Keratinocyte (primary cell): ENCODE results near the gene HDGFL3. TPM values are rescaled to one million over a fixed set of nuclear protein-coding genes. Genes with fewer than 3 reads are reported as not detected.

ENCODE experiments used
- DNase-seq: peaks from one replicate; pipeline ENCODE4 v3.0.0-alpha.2; 2011; ENCODE audit warnings: low read depth, missing footprints, low spot score
- FAIRE-seq: peaks from 2 replicates; lab custom pipeline; 2011; peaks lifted over from hg19 to GRCh38; lab: Jason Lieb, UNC
- H2AFZ ChIP-seq: 2 replicates; pipeline ENCODE4 v1.6.0; 2012; ENCODE audit warnings: low read length, control low read depth, inconsistent platforms; ENCODE audit not compliant: control insufficient read depth
- H3K27ac ChIP-seq: 2 replicates; pipeline ENCODE4 v1.5.1; 2011; ENCODE audit warnings: low read length; ENCODE audit not compliant: control insufficient read depth, insufficient read depth
- H3K27me3 ChIP-seq: 3 replicates; pipeline ENCODE4 v1.6.0; 2011; ENCODE audit warnings: low read length; ENCODE audit not compliant: control insufficient read depth, insufficient read depth; ENCODE audit errors: extremely low read depth
- H3K36me3 ChIP-seq, 2 experiments: 2 replicates in 1 of 2; 3 replicates in 1 of 2; pipeline ENCODE4 v1.5.1; 2011; ENCODE audit warnings: low read length in 2 of 2, mild to moderate bottlenecking in 1 of 2; ENCODE audit not compliant: control insufficient read depth in 2 of 2, insufficient read depth in 2 of 2; ENCODE audit errors: extremely low read depth in 1 of 2
- H3K4me1 ChIP-seq: 3 replicates; pipeline ENCODE4 v1.5.1; 2011; ENCODE audit warnings: low read length; ENCODE audit not compliant: control insufficient read depth, insufficient read depth; ENCODE audit errors: extremely low read depth
- H3K4me2 ChIP-seq: 3 replicates; pipeline ENCODE4 v1.6.0; 2011; ENCODE audit warnings: low read depth, low read length; ENCODE audit not compliant: control insufficient read depth, insufficient read depth; ENCODE audit errors: extremely low read depth
- H3K4me3 ChIP-seq, 3 experiments: fragments of 200-600 bp in 1 of 3; sonication (generic) in 1 of 3; 2 replicates in 2 of 3; 3 replicates in 1 of 3; pipeline ENCODE4 v1.5.1; 2011 to 2016; ENCODE audit warnings: low read length in 3 of 3, mild to moderate bottlenecking in 3 of 3, control low read depth in 2 of 3, inconsistent platforms in 1 of 3, low read depth in 1 of 3, mixed read lengths in 1 of 3, mixed run types in 1 of 3, moderate library complexity in 1 of 3; ENCODE audit not compliant: control insufficient read depth in 2 of 3, insufficient read depth in 2 of 3; ENCODE audit errors: extremely low read depth in 1 of 3
- H3K79me2 ChIP-seq: 2 replicates; pipeline ENCODE4 v1.6.0; 2012; ENCODE audit warnings: low read length; ENCODE audit not compliant: control insufficient read depth, insufficient read depth
- H3K9ac ChIP-seq: 3 replicates; pipeline ENCODE4 v1.6.0; 2011; ENCODE audit warnings: low read length; ENCODE audit not compliant: control insufficient read depth, insufficient read depth; ENCODE audit errors: extremely low read depth
- H3K9me1 ChIP-seq: 3 replicates; pipeline ENCODE4 v1.6.0; 2011; ENCODE audit warnings: low read length; ENCODE audit not compliant: control insufficient read depth, insufficient read depth; ENCODE audit errors: extremely low read depth
- H3K9me3 ChIP-seq: 2 replicates; pipeline ENCODE4 v1.5.1; 2012; ENCODE audit warnings: low read depth, low read length; ENCODE audit not compliant: control insufficient read depth
- H4K20me1 ChIP-seq: 3 replicates; pipeline ENCODE4 v1.6.0; 2011; ENCODE audit warnings: low read length; ENCODE audit not compliant: control insufficient read depth, insufficient read depth; ENCODE audit errors: extremely low read depth
- EZH2 ChIP-seq: IDR thresholded peaks from one replicate; pipeline ENCODE4 v1.6.1; 2012; ENCODE audit warnings: inconsistent platforms, mild to moderate bottlenecking, low read length, moderate library complexity
- dilution Hi-C: fragments of 300-500 bp; cut with MboI; formaldehyde crosslinking; loops from one replicate; pipeline ENCODE4 v1.7.0; 2020; ENCODE audit warnings: low sequenced_read_pairs; ENCODE audit not compliant: extremely low pct_ligation_motif_present
- polyA plus RNA-seq, 5 experiments: library from polyadenylated mRNA; depleted of rRNA in 3 of 5; stranded (reverse) in 3 of 5; stranded (forward) in 1 of 5; unstranded in 1 of 5; fragments of >200 nt; gene quantifications; 1 replicate in 1 of 5; 2 replicates in 3 of 5; 3 replicates in 1 of 5; pipeline versions ENCODE4 v1.2.1 to v1.2.3, GENCODE V29; 2011 to 2012; ENCODE audit warnings: missing spikeins in 2 of 5, low read depth in 1 of 5, low replicate concordance in 1 of 5
- TF ChIP-seq, protein P1 (sequence below), 3 experiments: IDR thresholded peaks in 1 of 3; conservative IDR thresholded peaks in 1 of 3; optimal IDR thresholded peaks in 1 of 3; 2 replicates in 2 of 3; 3 replicates in 1 of 3; pipeline versions ENCODE3 to v1.5.1; 2011; ENCODE audit warnings: low read length in 3 of 3, mild to moderate bottlenecking in 3 of 3, moderate library complexity in 2 of 3, control low read depth in 1 of 3, inconsistent platforms in 1 of 3; ENCODE audit not compliant: insufficient read depth in 2 of 3; ENCODE audit errors: extremely low read depth in 1 of 3

HDGFL3 gene
- polyA plus RNA-seq, 1 donor (not counting 4 experiments of a cell fraction or from before 2014, with no cell fraction given) = 35.1 TPM

DNA sequence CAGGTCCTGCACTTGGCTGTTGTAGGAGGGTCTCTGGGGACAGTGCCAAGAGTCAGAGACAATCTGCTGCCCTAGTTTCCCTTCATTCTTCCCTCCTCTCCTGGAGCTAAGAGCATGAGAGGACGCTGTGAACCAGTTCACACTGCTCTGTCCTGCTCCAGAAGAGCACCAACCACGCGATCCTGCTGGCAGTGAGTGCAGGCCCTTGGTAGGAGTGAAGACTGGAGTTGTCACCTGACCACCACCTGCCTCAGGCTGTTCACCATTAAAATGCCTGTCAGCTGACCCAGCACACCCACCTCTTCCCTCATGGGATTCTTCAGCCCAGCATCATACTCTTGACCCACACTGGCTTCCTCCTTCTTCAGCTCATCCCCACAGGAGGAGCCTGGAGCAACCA lies 97.2 kb downstream of the HDGFL3 start:
- no peak for DNase-seq
- FAIRE-seq = no peak
- Histone ChIP-seq H3K27me3 (peaks cover 41% of the 10 kb centered on the region), H3K79me2 (no peaks in the 10 kb centered on the region), H4K20me1 (no peaks in the 10 kb centered on the region), H3K9ac (no peak overlapping the region), H3K27ac (no peak overlapping the region), H3K4me3 (no peak overlapping the region), H2AFZ (no peak overlapping the region), H3K36me3 (no peaks in the 10 kb centered on the region), H3K4me2 (no peak overlapping the region), H3K9me3 (no peaks in the 10 kb centered on the region), H3K4me1 (no peaks in the 10 kb centered on the region), H3K9me1 (no peaks in the 10 kb centered on the region)
- dilution Hi-C loops = no loop called here
- TF ChIP-seq, protein P1, sequence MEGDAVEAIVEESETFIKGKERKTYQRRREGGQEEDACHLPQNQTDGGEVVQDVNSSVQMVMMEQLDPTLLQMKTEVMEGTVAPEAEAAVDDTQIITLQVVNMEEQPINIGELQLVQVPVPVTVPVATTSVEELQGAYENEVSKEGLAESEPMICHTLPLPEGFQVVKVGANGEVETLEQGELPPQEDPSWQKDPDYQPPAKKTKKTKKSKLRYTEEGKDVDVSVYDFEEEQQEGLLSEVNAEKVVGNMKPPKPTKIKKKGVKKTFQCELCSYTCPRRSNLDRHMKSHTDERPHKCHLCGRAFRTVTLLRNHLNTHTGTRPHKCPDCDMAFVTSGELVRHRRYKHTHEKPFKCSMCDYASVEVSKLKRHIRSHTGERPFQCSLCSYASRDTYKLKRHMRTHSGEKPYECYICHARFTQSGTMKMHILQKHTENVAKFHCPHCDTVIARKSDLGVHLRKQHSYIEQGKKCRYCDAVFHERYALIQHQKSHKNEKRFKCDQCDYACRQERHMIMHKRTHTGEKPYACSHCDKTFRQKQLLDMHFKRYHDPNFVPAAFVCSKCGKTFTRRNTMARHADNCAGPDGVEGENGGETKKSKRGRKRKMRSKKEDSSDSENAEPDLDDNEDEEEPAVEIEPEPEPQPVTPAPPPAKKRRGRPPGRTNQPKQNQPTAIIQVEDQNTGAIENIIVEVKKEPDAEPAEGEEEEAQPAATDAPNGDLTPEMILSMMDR (optimal IDR thresholded peaks at IDR 0.05 in 1 of 3, IDR thresholded peaks at IDR 0.05 in 1 of 3, conservative IDR thresholded peaks at IDR 0.05 in 1 of 3; ENCODE audit: extremely low read depth in 1 of 3, insufficient read depth in 2 of 3, low read length in 3 of 3) = no peak
- TF ChIP-seq EZH2 = no peak

DNA sequence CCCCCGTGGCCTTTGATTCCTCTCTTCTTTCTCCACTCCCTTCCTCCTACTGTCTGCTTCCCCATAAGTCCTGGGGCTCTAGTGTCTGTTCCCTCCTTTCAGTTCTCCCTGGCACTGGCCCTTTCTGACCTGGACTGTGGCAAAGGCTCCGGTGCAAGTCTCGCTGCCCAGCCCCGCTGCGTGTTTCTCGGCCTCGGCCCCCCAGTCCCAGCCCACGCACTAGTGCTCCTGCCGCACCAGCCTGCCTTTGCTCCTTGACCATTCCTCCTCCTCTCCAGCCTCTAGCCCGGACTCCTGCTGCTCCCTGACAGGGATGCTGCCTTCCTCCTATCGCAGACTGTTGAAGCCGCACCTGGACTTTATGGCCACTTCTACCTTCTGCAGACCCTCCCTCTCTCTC lies 98.1 kb downstream of the HDGFL3 start:
- dilution Hi-C loops = no loop called here
- no peak overlapping the region for H3K4me3 ChIP-seq
- no peak overlapping the region for H3K27ac ChIP-seq
- H3K9me3 ChIP-seq = no peaks in the 10 kb centered on the region
- no peaks in the 10 kb centered on the region for H4K20me1 ChIP-seq
- no peaks in the 10 kb centered on the region for H3K9me1 ChIP-seq
- no peak for DNase-seq
- H3K9ac ChIP-seq = no peak overlapping the region
- H3K4me2 ChIP-seq = no peak overlapping the region
- no peaks in the 10 kb centered on the region for H3K79me2 ChIP-seq
- no peak for TF ChIP-seq EZH2
- TF ChIP-seq, protein P1 (optimal IDR thresholded peaks at IDR 0.05 in 1 of 3, IDR thresholded peaks at IDR 0.05 in 1 of 3, conservative IDR thresholded peaks at IDR 0.05 in 1 of 3; ENCODE audit: extremely low read depth in 1 of 3, insufficient read depth in 2 of 3, low read length in 3 of 3) = no peak
- FAIRE-seq = no peak
- H3K4me1 ChIP-seq = no peaks in the 10 kb centered on the region
- H3K36me3 ChIP-seq = no peaks in the 10 kb centered on the region
- H3K27me3 ChIP-seq = peaks cover 41% of the 10 kb centered on the region
- H2AFZ ChIP-seq = no peak overlapping the region
